ENCODE data around the gene CYP1A1. TPM values are rescaled to one million over a fixed set of nuclear protein-coding genes. Genes with fewer than 3 reads are reported as not detected.

The CYP1A1 gene
- polyA plus RNA-seq, 1 donor: 0.54 TPM

Other genes starting within 250 kb of the CYP1A1 start
- 13.1 TPM for gene ARID3B, start 184.3 kb downstream of the CYP1A1 start, polyA plus RNA-seq
- 67.3 TPM for gene CLK3, start 109.7 kb downstream of the CYP1A1 start, polyA plus RNA-seq
- gene EDC3, start 29.5 kb downstream of the CYP1A1 start, polyA plus RNA-seq: 31.1 TPM
- not detected for gene CYP1A2, start 23.3 kb upstream of the CYP1A1 start, polyA plus RNA-seq
- gene CSK, start 56.6 kb upstream of the CYP1A1 start, polyA plus RNA-seq: 62.4 TPM
- gene LMAN1L, start 87.3 kb upstream of the CYP1A1 start, polyA plus RNA-seq: not detected
- gene CPLX3, start 101.1 kb upstream of the CYP1A1 start, polyA plus RNA-seq: not detected
- 83.8 TPM for gene ULK3, start 117.6 kb upstream of the CYP1A1 start, polyA plus RNA-seq
- gene SCAMP2, start 147.8 kb upstream of the CYP1A1 start, polyA plus RNA-seq: 104 TPM
- gene MPI, start 164.5 kb upstream of the CYP1A1 start, polyA plus RNA-seq: 51.0 TPM
- gene FAM219B, start 181.3 kb upstream of the CYP1A1 start, polyA plus RNA-seq: 44.7 TPM
- gene COX5A, start 212.5 kb upstream of the CYP1A1 start, polyA plus RNA-seq: 238 TPM
- 6.2 TPM for gene RPP25, start 231.2 kb upstream of the CYP1A1 start, polyA plus RNA-seq